GM13976 (cell line): ENCODE data around the gene SYT1.
A peak's percentile ranks its signal among the peaks of the same experiment; 100 is the strongest.

ENCODE experiments used
- DNase-seq: peaks from one replicate; pipeline ENCODE4 v3.0.0; 2012; ENCODE audit warnings: low spot score
- in situ Hi-C: fragments of 300-500 bp; cut with MboI; formaldehyde crosslinking; loops from one replicate; pipeline ENCODE4 v1.12.0; 2022; ENCODE audit warnings: low sequenced_read_pairs, mixed read lengths, inconsistent platforms; ENCODE audit not compliant: unreplicated experiment
- TF ChIP-seq, protein P1 (sequence below): IDR thresholded peaks from 2 replicates; pipeline ENCODE4 v1.5.1; 2012; ENCODE audit warnings: borderline replicate concordance, mild to moderate bottlenecking; ENCODE audit not compliant: insufficient read depth; ENCODE audit errors: extremely low read depth, missing control alignments, control extremely low read depth

Gene SYT1

DNA sequence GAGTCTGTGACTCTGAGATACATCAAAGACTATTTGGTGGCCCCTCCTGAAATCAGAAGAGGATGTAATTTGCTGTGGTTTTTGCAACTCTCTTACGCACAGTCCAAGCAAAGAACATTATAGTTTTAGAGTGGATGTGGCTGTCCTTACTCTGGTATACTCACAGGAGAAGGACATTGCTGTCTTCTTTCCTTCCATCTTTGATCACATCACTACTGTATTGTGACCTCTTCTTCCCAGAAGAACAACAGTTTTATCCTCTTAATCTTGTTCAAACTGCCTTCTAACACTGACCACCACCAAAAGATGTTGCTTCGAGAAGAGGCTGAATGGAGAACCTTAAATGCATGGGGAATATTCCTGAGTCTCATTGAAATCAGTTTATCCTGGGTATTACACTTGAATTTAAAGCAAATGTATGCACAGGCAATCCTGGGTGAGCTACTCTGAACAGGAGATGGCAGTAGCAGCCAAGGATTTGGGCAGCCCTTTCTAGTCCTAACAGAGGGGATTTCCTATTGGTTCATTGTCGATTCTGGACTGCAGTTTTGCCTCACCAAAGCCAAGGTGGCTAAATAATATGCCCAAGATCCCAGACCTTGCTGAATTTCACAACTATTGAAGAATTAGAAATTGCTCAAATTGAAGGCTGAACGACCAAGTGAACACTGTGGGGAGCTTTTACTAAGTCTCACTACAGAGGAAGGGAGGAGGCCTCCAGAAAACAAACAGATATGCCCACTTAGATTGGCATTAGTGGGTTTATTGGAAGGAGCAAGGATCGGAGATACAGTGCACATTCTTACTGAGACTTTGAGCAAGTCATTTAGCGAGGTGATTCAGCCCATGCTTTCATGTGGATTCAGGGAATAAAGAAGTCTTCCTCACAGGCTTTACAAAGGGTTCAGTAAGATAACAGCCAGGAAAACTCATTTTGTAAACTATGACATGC lies 543.4 kb downstream of the SYT1 start:
- peak; percentile 20 for DNase-seq
- in situ Hi-C loops, result loop anchor here (10.0 kb wide), 1 partner anchor 327 kb away; no protein-coding TSS in a partner anchor
- TF ChIP-seq, protein P1, sequence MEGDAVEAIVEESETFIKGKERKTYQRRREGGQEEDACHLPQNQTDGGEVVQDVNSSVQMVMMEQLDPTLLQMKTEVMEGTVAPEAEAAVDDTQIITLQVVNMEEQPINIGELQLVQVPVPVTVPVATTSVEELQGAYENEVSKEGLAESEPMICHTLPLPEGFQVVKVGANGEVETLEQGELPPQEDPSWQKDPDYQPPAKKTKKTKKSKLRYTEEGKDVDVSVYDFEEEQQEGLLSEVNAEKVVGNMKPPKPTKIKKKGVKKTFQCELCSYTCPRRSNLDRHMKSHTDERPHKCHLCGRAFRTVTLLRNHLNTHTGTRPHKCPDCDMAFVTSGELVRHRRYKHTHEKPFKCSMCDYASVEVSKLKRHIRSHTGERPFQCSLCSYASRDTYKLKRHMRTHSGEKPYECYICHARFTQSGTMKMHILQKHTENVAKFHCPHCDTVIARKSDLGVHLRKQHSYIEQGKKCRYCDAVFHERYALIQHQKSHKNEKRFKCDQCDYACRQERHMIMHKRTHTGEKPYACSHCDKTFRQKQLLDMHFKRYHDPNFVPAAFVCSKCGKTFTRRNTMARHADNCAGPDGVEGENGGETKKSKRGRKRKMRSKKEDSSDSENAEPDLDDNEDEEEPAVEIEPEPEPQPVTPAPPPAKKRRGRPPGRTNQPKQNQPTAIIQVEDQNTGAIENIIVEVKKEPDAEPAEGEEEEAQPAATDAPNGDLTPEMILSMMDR, result peak; percentile 58

DNA sequence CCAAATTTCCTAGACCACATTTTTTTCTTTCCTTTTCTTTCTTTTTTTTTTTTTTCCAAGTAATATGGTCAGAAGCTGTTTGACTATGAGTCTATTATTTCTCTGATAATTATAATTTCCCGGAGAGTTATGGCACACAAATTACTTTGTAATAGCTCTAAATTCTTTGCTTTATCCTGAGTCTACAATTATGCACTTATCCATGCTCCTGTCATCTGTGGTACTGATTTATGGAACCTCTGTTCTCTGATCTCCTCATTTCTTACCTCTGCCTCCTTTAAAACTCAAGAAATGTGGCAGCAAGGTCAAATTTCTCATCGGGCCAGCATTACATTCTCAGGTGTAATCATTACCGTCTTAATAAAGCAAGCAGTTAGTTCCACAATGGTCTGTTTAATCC lies 544.1 kb downstream of the SYT1 start:
- DNase-seq, result no peak
- in situ Hi-C loops, result loop anchor here (10.0 kb wide), 1 partner anchor 326 kb away; no protein-coding TSS in a partner anchor

DNA sequence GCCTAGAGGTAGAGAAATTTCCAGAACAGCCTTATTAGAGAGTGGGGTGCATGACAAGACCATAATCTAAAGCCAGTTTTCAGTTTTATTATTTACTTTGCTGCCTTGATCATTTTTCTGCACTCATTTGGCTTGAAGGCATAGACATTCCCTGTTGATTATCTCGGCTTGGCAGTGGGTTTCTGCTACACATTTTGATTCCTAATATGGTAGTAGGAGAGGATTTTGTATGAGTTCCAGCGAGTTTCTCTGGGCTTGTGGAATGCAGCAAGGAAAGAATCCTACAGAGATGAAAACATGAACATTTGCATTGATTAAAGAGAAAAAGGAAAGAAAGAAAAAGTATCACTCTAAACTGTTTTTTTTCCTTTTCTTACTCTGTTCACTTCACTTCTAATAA lies 545.0 kb downstream of the SYT1 start:
- TF ChIP-seq, protein P1, result no peak
- in situ Hi-C loops, result loop anchor here (10.0 kb wide), 1 partner anchor 325 kb away; no protein-coding TSS in a partner anchor
- no peak for DNase-seq

More for the DNA sequence above, 544.1 kb downstream of the SYT1 start:
- TF ChIP-seq, protein P1, result no peak

DNA sequence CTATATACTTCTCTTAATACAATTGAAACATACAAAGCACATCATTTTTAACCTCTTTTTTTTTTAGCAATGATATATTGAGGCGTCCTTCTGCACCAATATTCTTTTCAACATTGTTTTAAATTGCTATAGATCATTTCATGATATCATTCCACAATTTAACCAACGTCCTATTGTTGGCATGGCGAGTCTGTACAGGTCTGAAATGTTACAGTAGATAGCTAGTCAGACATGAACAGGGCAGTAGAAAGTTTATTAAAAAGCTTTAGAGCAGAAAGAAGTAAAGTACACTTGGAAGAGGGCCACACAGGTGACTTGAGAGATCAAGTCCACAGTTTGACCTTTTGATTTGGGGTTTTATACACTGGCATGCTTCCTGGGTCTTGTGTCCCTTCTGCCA lies 547.2 kb downstream of the SYT1 start:
- in situ Hi-C loops, result no loop called here
- TF ChIP-seq, protein P1, result no peak
- DNase-seq, result no peak

DNA sequence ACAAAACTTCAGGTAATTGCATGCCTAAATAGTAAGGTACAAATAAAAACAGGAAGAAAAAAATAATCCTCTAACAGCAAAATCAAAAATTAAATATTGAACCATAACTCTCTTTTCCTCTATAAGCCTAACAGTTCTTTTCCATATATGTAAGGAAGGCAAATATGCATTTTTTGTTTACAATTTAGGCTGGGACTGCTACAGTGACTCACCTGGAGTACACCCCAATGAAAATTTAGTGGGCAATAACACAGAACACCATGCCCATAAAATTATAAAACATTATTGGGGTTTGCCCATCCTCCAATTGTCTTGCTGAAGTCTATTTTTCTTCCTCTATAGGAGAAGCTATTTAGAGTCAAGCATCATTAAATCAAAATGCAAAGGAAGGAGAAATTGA lies 549.2 kb downstream of the SYT1 start:
- in situ Hi-C loops, result no loop called here
- DNase-seq, result no peak
- TF ChIP-seq, protein P1, result no peak

DNA sequence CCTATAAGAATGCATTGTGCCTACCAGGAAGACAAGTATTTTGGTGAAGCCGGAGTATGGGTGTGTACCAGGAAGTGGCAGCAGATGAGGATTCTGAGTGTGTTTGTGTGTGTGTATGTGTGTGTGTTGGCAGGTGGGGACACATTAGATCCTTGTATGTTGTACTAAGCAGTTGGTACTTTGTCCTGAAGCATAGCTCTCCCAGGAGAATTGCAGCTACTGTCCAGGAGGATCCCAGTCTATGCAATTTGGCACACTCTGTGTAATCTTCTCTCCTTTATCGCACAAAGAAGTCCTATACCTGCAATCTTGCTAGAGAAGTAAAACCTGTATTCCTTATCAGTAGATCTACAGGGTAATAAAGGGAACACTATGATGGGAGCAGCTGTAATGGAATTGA lies 549.7 kb downstream of the SYT1 start:
- TF ChIP-seq, protein P1, result no peak
- in situ Hi-C loops, result no loop called here
- DNase-seq, result no peak
